Measurements from ENCODE around the gene IFT80. TPM values are rescaled to one million over a fixed set of nuclear protein-coding genes. Genes with fewer than 3 reads are reported as not detected.
"Not testable (repeated sequence)": the region's sequence is repeated elsewhere in the genome, so short reads cannot be mapped to it uniquely, and the experiment has no call there.

The IFT80 gene
- total and polyA plus RNA-seq, 8 donors: 5.2 to 27.7 (median 10.1) TPM

- ATAC-seq: no peak
- WGBS, 2 donors: 91 to 94% methylated on average over 6 of the region's 6 CpGs
- no peaks in the 10 kb centered on the region for H3K27me3 ChIP-seq
- H3K36me3 ChIP-seq: no peaks in the 10 kb centered on the region
- H3K4me3 ChIP-seq: no peak overlapping the region
- no peak for DNase-seq
- no peaks in the 10 kb centered on the region for H3K9me3 ChIP-seq
- no peak for FAIRE-seq
- H3K27ac ChIP-seq: no peak overlapping the region
- intact Hi-C loops (cut with DNase I): no loop called here
- H3K4me1 ChIP-seq: no peaks in the 10 kb centered on the region
- TF ChIP-seq CTCF (IDR thresholded peaks at IDR 0.05): no peak
These were observed 27.8 kb downstream of the IFT80 start for GRCh38 chr3:160370987-160371857.

- peak; percentile 43 for FAIRE-seq
- no peaks in the 10 kb centered on the region for H3K36me3 ChIP-seq
These were observed 29.2 kb downstream of the IFT80 start for GRCh38 chr3:160369784-160370183.

GRCh38 chr3:160368804-160369203 is 30.2 kb downstream of the IFT80 start:
- 88% methylated on average over 2 of the region's 2 CpGs for WGBS, 2 donors
- FAIRE-seq: no peak
- Histone ChIP-seq H3K4me1 (no peaks in the 10 kb centered on the region), H3K36me3 (no peaks in the 10 kb centered on the region), H3K27ac (no peak overlapping the region), H3K4me3 (no peak overlapping the region), H3K27me3 (no peaks in the 10 kb centered on the region), H3K9me3 (no peaks in the 10 kb centered on the region)
- intact Hi-C loops (cut with DNase I): no loop called here
- no peak for ATAC-seq
- DNase-seq: no peak
- no peak for TF ChIP-seq CTCF (IDR thresholded peaks at IDR 0.05)

More at GRCh38 chr3:160369784-160370183, 29.2 kb downstream of the IFT80 start:
- H3K27me3 ChIP-seq: no peaks in the 10 kb centered on the region
- H3K27ac ChIP-seq: no peak overlapping the region
- no peak for TF ChIP-seq CTCF (IDR thresholded peaks at IDR 0.05)
- intact Hi-C loops (cut with DNase I): no loop called here
- no peak for ATAC-seq
- no peak overlapping the region for H3K4me3 ChIP-seq
- no peaks in the 10 kb centered on the region for H3K4me1 ChIP-seq
- no peaks in the 10 kb centered on the region for H3K9me3 ChIP-seq
- no peak for DNase-seq
- 73 to 80% methylated on average over 1 of the region's 1 CpG for WGBS, 2 donors

- H3K4me3 ChIP-seq: no peak overlapping the region
- TF ChIP-seq CTCF (IDR thresholded peaks at IDR 0.05): no peak
- no peaks in the 10 kb centered on the region for H3K27me3 ChIP-seq
- FAIRE-seq: no peak
- WGBS, 2 donors: 67 to 69% methylated on average over 1 of the region's 1 CpG
- no peak overlapping the region for H3K27ac ChIP-seq
- no peaks in the 10 kb centered on the region for H3K9me3 ChIP-seq
- intact Hi-C loops (cut with DNase I): no loop called here
- H3K36me3 ChIP-seq: no peaks in the 10 kb centered on the region
- H3K4me1 ChIP-seq: no peaks in the 10 kb centered on the region
- no peak for DNase-seq
- no peak for ATAC-seq
These were observed 33.0 kb downstream of the IFT80 start for GRCh38 chr3:160365869-160366522.

- DNase-seq; H3K4me1 ChIP-seq; H3K36me3 ChIP-seq; FAIRE-seq; H3K4me3 ChIP-seq; H3K9me3 ChIP-seq; H3K27ac ChIP-seq; H3K27me3 ChIP-seq; ATAC-seq; intact Hi-C loops (cut with DNase I): not testable (repeated sequence)
- 80 to 86% methylated on average over 2 of the region's 2 CpGs for WGBS, 2 donors
These were observed 36.1 kb downstream of the IFT80 start for GRCh38 chr3:160362896-160363295.

All from pancreas (tissue), 10 donors.